GM18526 (cell line): ENCODE data around the gene UHMK1.

Source experiments
- POLR2A ChIP-seq: IDR thresholded peaks from 3 replicates; pipeline ENCODE4 v1.6.1; 2011; ENCODE audit not compliant: insufficient read length; ENCODE audit errors: extremely low read depth

The UHMK1 gene

GRCh38 chr1:162502077-162502476 is 4.5 kb downstream of the UHMK1 start:
- no peak for TF ChIP-seq POLR2A

- TF ChIP-seq POLR2A = no peak
Measured at GRCh38 chr1:162502928-162503327, 5.3 kb downstream of the UHMK1 start.

GRCh38 chr1:162527314-162527713 is 29.7 kb downstream of the UHMK1 start:
- TF ChIP-seq POLR2A = no peak

GRCh38 chr1:162530307-162530987 is 32.8 kb downstream of the UHMK1 start:
- TF ChIP-seq POLR2A = no peak

GRCh38 chr1:162530988-162531319 is 33.3 kb downstream of the UHMK1 start:
- TF ChIP-seq POLR2A = no peak

- no peak for TF ChIP-seq POLR2A
Measured at GRCh38 chr1:162535501-162535900, 37.9 kb downstream of the UHMK1 start.

GRCh38 chr1:162536511-162536910 is 38.9 kb downstream of the UHMK1 start:
- no peak for TF ChIP-seq POLR2A

GRCh38 chr1:162537216-162537615 is 39.6 kb downstream of the UHMK1 start:
- no peak for TF ChIP-seq POLR2A

- no peak for TF ChIP-seq POLR2A
Measured at GRCh38 chr1:162538815-162539431, 41.3 kb downstream of the UHMK1 start.

- TF ChIP-seq POLR2A = no peak
Measured at GRCh38 chr1:162541619-162542141, 44.1 kb downstream of the UHMK1 start.

GRCh38 chr1:162543228-162543627 is 45.6 kb downstream of the UHMK1 start:
- TF ChIP-seq POLR2A = no peak

GRCh38 chr1:162548170-162548569 is 50.6 kb downstream of the UHMK1 start:
- no peak for TF ChIP-seq POLR2A

- TF ChIP-seq POLR2A = no peak
Measured at GRCh38 chr1:162549001-162549400, 51.4 kb downstream of the UHMK1 start.

GRCh38 chr1:162550925-162551324 is 53.3 kb downstream of the UHMK1 start:
- no peak for TF ChIP-seq POLR2A

GRCh38 chr1:162551969-162552683 is 54.5 kb downstream of the UHMK1 start:
- TF ChIP-seq POLR2A = no peak

- TF ChIP-seq POLR2A = no peak
Measured at GRCh38 chr1:162552684-162553252, 55.1 kb downstream of the UHMK1 start.

- no peak for TF ChIP-seq POLR2A
Measured at GRCh38 chr1:162554258-162554657, 56.6 kb downstream of the UHMK1 start.

GRCh38 chr1:162557536-162557935 is 59.9 kb downstream of the UHMK1 start:
- no peak for TF ChIP-seq POLR2A
